GM19351 (cell line): ENCODE data around the gene CASTOR1.

Experiments used
- ATAC-seq: cut with Tn5 transposase; IDR thresholded peaks from one replicate; pipeline ENCODE4 v1.9.1; 2021; ENCODE audit warnings: mild to moderate bottlenecking, moderate library complexity; ENCODE audit not compliant: unreplicated experiment

The CASTOR1 gene

DNA sequence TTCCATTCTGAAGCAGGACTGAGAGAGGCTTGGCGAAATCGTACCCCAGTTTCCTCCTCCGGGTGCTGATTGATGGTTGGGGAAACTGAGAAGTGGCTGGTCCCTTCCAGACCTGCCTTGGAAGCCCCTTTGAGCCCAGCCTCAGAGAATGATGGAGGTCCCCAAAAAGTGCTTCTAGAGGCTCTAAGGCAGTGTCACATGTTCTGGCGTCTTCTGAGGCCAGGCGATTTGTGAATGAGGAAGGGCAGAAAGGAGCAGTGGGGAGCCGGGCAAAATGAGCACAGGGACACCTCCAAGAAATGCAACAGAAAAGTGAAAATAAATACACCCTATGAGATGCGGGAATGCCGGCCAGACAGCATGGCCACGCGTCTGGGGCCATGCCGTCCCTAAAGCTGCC is 41.7 kb downstream of the CASTOR1 start:
- ATAC-seq = no peak

DNA sequence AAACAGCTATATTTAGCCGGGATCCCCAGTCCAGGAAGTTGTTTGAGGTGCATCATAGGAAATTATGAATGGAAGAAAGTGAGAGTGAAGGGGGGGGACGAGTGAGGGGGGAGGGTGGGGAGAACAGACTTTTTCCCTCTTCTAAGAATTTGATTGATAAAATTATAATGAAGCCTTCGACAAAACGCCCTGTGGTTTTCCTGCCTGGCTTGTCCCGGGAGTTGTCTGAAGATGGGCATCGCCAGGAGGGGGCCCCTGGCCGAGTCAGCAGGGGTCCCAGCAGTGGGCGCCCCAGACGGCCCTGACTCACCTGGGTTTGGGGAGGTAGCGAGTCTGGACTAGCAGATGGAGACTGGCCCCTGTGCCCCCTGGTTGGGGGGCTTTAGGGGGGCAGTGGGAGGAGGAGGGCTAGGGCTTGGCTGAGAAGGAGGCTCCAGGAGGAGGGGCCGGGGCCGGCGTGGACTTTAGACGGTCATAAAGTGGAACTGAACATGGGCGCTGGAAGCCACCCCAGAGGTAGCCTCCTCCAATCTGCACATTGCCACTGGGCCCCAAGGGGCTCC is 42.4 kb downstream of the CASTOR1 start:
- ATAC-seq = no peak

DNA sequence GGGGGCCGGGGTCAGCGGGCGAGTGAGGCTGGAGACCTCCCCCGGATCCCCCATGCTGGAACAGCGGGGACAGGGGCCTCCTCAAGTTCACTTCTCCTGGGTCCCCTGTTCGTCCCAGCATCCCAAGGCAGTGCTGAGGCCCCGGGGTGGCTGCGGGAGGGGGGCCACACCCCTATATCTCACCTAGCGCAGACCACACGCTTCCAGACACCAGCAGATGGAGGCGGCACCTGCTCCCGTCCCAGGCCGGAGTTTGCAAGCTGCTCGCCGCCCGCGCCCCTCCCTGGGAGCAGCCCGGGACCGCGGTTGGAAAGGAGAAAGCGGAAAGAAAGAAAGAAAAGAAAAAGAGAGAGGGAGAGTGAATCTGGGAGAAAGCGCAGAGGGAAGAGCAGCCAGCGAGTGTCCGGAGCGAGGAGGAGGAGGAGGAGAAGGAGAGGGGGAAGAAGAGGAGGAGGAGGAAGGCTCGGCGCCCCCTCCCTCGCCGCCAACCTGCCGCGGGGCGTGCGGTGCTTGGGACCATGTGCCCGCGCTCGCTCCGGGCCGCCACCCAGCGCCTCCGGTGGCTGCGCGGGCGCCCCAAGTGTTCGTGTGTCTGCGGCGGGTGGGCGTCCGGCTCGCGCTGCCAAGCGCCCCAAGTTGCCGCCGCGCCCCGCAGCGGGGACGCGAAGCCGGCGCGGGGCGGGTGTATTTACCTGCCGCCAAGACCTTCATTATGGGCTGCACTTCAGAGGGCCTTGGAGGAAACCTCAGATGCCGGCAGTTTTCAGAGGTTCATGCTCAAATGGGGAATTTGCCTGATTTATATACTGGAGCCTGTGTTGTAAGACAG is 43.1 kb downstream of the CASTOR1 start, which contains the start of gene LIF:
TSS of gene LIF (minus strand) at position 775 of the 829 bp plus-strand sequence. CDS start at position 711, 64 bp downstream.
- no peak for ATAC-seq

DNA sequence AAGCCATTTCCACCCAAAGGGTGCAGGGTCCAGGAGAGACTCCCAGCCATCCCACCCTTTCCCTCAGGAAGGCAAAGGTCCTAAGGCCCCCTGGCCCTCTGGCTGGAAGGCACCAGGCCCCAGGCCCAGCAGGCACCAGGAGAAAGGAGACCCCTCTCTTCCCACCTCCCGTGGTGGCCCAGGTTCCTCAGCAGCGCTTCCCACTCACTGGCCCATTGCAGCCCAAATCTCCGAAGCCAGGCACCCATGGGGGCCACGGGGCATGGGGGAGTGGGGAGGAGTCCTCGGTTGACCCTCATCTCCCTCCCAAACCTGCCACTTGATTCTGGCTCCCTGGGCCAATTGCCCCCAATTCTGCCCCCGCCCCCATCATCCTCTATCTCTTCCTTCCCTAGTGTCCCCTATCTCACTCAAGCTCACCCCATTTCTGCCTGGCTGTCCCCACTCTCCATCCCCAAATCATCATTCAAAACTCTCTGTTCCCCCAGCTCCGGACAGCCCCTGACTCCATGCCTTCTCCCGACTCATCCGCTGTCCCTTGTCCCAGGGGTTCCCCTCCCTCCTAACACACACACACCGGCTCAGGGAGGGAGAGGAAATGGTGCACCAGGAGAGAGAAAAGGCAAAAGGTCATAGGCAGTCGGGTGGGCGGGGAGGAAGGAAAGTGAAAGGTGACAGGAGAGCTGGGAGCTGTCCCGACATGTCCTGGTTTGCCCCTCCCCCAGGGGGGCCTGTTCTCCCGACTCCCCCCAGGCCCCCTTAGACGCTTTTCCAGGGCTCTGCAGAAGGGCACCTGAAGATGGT is 43.9 kb downstream of the CASTOR1 start:
- no peak for ATAC-seq

DNA sequence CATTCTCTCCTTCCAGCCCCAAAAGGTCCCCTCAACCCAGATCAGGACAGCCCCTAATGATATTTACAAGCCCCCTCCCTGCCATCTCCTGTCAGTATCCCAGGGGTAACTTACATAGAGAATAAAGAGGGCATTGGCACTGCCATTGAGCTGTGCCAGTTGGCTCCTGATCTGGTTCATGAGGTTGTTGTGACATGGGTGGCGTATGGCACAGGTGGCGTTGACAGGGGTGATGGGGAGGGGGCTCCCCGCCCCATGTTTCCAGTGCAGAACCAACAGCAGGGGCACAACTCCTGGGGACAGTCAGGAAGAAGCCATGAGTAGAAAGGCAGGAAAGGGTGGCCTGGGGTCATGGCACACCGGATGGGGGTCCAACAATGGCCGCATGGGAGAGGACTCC is 44.7 kb downstream of the CASTOR1 start:
- ATAC-seq = no peak

DNA sequence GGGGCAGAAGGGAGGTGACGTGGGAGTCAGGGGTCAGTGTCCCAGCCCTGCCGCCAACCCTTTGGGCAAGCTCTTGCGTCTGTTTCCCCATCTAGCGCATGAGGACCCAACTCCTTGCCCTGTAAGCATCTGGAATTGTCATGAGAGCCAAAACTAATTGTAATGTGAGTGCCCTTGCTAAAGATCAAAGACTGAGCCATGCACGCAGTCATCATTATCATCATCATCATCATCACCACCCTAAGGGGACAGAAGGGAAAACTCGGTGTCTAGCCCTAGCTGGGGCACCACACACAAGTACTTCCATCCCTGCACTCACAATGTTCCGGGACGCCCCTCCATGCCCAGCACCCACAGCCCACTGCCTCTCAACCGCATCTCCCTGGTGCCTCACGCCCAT is 45.2 kb downstream of the CASTOR1 start:
- no peak for ATAC-seq

DNA sequence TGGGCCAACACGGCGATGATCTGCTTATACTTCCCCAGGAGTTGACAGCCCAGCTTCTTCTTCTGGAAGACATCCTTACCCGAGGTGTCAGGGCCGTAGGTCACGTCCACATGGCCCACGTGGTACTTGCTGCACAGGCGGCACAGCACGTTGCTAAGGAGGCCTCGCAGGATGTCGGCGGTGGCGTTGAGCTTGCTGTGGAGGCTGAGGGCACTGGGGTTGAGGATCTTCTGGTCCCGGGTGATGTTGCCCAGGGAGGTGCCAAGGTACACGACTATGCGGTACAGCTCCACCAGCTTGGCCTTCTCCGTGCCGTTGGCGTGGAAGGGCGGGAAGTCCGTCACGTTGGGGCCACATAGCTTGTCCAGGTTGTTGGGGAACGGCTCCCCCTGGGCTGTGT is 45.6 kb downstream of the CASTOR1 start:
- no peak for ATAC-seq

DNA sequence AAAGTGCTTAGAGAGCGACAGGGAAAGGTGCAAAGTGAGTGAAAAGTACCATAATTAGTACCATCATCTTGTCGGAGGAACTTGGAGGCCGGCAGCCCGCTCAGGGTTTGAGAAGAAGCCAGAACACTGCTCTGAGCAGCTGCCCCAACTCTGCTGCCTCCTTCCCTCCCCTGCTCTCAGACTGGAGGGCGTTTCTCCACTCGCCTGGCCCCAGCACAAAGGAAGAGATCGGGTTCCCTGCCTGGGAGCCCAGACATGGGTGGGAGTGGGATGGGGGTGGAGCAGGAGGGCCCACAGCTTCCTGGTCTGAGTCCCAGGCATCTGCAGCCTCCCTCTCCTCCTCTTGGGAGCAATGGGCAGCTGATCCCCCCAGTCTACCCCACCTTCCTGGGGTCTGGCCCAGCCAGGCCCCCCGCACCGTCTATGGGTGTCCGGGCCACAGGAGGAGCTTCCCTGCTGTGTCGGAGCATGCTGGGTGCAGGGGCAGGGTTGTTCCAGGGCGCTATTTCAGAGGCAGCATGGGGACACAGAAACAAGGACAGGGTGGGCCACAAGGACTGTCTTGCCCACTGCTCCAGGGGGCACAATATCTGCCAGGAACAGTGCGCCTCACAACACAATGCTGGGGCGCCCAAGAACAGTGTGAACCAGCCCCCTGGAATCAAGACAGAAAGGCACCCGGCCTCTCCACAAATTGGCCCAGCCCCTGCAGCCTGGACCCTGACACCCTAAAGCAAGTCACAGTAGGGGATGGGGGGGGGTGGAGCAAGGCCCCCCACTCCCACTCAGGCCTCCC is 47.5 kb downstream of the CASTOR1 start:
- ATAC-seq = no peak

DNA sequence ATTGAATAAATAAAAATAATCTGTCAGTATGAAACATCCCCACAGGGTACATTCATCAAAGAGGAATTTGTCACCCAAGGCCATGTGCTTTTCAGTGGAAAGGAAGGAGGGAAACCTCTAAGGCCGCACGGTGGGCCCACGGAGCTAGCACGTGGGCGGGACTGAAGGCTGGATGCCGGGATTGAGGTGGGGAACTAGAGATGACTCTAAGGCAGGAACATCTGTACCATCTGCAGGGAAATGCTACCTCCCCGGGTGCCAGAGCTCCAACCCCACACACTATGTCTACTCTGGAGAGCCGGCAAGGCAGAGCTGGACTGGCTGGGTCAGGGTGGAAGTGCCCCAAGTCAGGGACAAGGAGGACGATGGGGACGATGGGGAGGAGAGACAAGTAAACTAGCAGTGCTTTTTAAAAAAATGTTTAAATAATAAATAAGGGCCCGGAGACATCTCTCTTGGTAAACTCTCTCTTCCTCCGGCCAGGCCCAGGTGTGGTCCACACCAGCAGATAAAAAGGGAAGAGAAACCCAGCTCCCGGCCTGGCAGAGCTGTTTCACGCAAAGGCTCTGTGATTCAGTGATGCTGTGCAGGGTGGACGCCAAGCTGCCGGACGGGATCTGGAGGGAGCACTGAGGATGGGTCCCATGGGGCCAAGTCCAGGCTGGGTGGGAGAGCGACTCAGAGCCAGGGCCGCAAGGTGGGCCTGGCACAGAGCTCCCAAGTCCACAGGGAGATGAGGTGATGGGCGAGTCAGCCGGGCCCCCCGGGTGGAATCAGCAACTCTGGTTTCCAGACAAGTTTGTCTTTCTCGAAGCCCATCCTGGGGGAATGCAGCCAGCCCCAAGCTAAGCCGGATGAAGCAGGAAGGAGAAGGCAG is 48.5 kb downstream of the CASTOR1 start:
- ATAC-seq = no peak

DNA sequence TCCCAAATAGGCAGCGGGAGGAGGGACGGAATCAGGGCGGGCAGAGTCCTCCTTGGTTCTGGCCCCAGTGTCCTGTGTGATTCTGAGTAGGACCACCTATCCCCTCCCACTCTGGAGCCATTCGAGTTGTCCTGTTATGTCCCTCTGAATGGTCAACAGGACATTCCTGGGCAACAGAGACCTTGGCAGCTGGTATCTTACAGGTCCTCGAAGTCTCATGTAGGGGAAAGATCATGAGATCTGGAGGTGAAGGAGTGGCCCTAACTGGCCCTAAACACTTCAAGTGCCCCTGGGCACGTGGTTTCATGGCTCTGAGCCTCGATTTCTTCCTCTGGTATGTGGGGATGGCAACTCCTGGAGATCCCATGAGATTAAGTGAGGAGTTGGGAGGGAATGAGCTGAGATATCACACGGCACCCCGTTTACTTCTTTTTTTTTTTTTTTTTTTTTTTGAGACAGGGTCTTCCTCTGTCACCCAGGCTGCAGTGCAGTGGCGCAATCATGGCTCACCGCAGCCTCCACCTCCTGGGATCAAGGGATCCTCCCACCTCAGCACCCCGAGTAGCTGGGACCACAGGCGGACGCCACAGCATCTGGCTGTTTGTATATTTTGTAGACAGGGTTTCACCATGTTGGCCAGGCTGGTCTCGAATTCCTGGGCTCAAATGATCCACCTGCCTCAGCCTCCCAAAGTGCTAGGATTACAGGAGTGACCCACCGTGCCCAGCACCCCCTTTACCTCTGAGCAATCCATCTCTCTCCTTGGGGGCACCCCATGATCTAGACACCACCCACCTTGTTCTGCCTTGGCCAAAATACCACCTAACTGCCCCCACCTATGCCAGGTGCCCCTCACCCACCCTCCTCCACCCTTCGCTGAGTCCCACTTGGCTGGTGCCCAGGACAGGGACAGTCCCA is 49.6 kb downstream of the CASTOR1 start:
- no peak for ATAC-seq

DNA sequence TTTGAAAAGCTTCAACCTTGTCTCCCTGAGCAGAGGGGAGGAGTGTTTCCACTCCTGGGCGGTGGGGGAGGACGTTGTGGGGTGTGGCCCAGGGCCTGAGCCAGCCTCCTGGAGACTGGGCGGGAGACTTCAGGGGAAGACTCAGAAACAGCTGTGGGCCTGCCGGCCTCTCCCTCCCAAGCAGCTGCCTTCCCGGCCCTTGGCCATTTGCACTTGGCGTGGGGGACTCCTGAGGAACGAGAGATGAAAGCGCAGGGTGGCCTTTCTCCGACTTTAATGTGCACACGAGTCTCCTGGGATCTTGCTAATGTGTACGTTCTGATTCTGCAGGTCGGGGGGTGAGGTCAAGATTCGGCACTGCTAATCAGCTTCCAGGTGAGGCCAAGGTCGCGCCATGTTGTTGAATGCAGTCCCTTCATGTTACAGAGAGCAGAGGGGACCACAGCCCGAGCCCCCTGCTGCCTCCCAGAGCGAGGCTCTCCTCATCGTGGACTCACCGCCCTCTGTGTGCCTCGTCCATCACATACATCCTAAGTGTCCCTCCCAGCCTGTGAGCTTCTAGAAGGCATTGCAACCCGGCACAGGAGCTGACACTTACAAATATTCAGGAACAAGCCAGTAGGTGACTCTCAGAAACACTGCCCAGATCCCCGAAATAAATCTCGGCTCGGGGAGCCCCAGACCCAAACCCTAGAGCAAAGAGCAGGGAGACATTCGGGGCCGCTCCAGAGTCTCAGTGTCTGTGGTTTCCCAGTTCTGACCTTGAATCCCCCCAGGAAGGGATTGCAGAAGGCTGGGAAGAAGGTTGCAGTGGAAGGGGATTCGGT is 50.4 kb downstream of the CASTOR1 start:
- no peak for ATAC-seq

DNA sequence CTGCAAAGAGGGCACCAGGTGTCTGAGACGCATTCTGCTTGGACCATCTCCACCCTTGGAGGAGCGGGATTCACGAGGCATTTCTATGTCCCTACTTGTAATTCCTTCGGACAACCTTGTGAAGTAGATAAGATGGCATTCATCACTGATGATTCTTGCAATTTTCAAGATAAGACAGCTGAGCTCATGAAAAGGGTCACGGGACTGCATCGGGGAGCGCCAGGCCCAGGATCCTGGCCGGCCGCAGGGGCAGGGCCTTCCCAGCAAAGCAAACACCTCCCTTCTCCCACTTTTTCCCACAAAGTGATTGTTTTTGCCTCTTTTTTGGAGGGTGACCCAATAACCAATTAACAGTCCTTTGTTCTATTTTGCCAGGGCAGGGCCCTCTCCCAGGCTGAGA is 51.2 kb downstream of the CASTOR1 start:
- no peak for ATAC-seq

DNA sequence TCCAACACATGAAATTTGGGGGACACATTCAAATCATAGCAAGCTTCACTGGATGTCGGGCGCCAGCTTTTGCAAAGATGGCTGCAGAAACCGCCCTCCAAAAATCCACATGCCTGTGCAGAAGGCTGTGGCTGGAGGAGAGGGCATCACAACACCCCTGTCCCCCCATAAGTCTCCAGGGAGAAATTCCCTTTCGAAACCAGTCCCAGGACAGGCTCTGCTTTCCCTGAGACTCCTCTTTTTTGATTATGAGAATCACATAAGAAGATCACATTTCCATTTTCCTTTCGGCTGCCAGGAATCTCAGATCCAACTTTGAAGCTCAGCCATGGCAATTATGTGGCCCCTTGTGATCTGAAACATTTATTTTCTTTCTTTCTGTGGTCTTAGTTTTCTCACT is 52.4 kb downstream of the CASTOR1 start:
- no peak for ATAC-seq

DNA sequence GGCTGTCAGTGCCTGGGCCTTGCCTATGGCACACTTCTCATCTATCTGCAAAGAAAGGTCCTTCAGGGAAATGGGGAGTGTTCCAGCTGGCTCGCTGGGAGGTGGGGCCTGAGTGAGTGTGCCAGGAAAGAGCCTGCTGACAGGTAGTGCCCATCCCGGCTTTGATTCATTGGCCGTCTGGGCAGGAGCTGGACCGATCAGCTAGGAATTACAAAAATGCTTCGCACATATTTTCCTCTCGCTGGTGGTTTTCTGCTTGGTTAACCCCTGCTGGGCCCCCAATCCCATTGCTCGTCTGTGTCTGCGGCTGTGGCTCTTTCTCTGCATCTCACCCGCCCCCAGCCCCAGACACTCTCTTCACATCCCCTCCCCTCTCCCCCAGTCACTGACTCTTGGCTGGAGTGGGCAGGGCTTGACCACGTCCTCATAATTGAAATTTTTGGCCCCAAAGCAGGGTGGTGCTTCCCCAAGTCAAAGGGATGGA is 53.6 kb downstream of the CASTOR1 start:
- no peak for ATAC-seq
